Smooth muscle cell (in vitro differentiated cells): Measurements from ENCODE around the gene PLAAT5. TPM values are rescaled to one million over a fixed set of nuclear protein-coding genes. Genes with fewer than 3 reads are reported as not detected.

Experiments
- DNase-seq: peaks from one replicate; lab custom pipeline; 2025; ENCODE audit not compliant: unreplicated experiment; lab: John Stamatoyannopoulos, UW
- H2AFZ ChIP-seq: fragments of 200-600 bp; sonication (generic); 2 replicates; pipeline ENCODE4 v1.6.0; 2016; ENCODE audit warnings: antibody characterized with exemption, low read depth, mild to moderate bottlenecking
- H3F3A ChIP-seq: fragments of 200-600 bp; sonication (generic); 2 replicates; pipeline ENCODE4 v1.6.0; 2017; ENCODE audit warnings: antibody characterized with exemption, low read depth
- H3K27ac ChIP-seq: fragments of 200-600 bp; sonication (generic); 2 replicates; pipeline ENCODE4 v1.5.1; 2016; ENCODE audit warnings: low read depth, mild to moderate bottlenecking
- H3K27me3 ChIP-seq: fragments of 200-600 bp; sonication (generic); 2 replicates; pipeline ENCODE4 v1.6.1; 2016; ENCODE audit warnings: low read depth, mild to moderate bottlenecking
- H3K36me3 ChIP-seq: fragments of 200-600 bp; sonication (generic); 2 replicates; pipeline ENCODE4 v1.5.1; 2016; ENCODE audit warnings: low read depth
- H3K4me1 ChIP-seq: fragments of 200-600 bp; sonication (generic); 2 replicates; pipeline ENCODE4 v1.5.1; 2016; ENCODE audit warnings: low read depth
- H3K4me2 ChIP-seq: fragments of 200-600 bp; sonication (generic); 2 replicates; pipeline ENCODE4 v1.6.0; 2016; ENCODE audit warnings: mild to moderate bottlenecking
- H3K4me3 ChIP-seq: fragments of 200-600 bp; sonication (generic); 2 replicates; pipeline ENCODE4 v1.5.1; 2016; ENCODE audit warnings: mild to moderate bottlenecking
- H3K79me2 ChIP-seq: fragments of 200-600 bp; sonication (generic); 2 replicates; pipeline ENCODE4 v1.6.0; 2016; ENCODE audit warnings: low read depth, mild to moderate bottlenecking
- H3K9ac ChIP-seq: fragments of 200-600 bp; sonication (generic); 2 replicates; pipeline ENCODE4 v1.6.0; 2016; ENCODE audit warnings: low read depth
- H3K9me3 ChIP-seq: fragments of 200-600 bp; sonication (generic); replicated peaks from 2 replicates; pipeline ENCODE4 v1.5.1; 2016; ENCODE audit warnings: low read depth
- H4K20me1 ChIP-seq: fragments of 200-600 bp; sonication (generic); 2 replicates; pipeline ENCODE4 v1.6.0; 2016; ENCODE audit warnings: low read depth
- WGBS: methylation state at CpG from one replicate; pipeline ENCODE4 v1.1.7; 2016; ENCODE audit warnings: low lambda C conversion rate; 5-methylcytosine and 5-hydroxymethylcytosine counted together
- polyA plus RNA-seq: library from polyadenylated mRNA; unstranded; fragments of >200 nt; fragmentation: Nextera tagmentation; extraction: Ambion mirVana; gene quantifications from 2 replicates; pipeline ENCODE4 v1.2.1, GENCODE V29; 2016
- total RNA-seq: library from RNA; depleted of rRNA; stranded (reverse); fragments of >200 nt; gene quantifications from 2 replicates; pipeline ENCODE4 v1.2.3, GENCODE V29; 2014
- TF ChIP-seq, protein P1 (sequence below): fragments of 200-600 bp; sonication (generic); IDR thresholded peaks from 2 replicates; pipeline ENCODE4 v1.5.1; 2017; ENCODE audit warnings: borderline replicate concordance, mild to moderate bottlenecking, antibody characterized with exemption; ENCODE audit not compliant: insufficient read depth, poor library complexity, severe bottlenecking

Gene PLAAT5
- total RNA-seq (0.04 TPM in 1 of 2 replicates, not detected in the other), polyA plus RNA-seq (0.06 TPM in 1 of 2 replicates, not detected in the other)

DNA sequence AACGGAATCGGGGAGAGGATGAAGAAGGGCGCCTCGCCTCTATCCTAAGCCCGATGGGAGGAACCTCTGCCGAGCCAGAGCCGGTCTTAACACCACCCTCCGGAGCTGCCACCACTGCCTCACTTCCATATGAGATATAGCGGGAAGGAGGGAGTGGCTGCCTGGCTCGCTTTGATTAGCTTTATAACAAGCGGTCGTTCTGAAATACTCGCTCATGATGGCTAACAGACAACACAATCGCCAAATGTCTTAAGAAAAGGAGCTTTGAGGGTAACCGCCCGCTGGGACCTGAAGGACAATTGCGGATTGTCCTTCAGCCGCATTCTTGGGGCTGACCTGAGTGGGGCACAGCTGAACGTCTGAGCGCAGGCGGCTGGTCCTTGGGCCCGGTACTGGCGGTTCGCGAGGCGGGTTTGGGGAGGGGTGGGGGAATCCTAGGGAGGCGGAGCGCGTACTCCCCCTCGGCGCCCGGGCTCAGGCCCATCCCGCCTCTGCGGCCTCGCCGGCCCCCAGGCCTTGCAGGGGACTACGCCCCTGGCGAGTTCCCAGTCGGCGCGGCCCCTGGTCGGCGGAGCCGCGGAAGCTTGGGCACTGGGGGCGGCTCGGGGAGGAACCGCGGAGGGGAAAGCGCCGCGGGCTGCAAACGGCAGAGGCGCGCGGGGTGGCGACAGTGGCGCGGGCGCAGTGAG, at the start of gene PLAAT5:
Gene PLAAT5 (minus strand): TSS at position 617 of the 689 bp plus-strand sequence. CDS start 133 bp downstream, at position 484.
- peak within 1 kb of the TSS; percentile 57 for H3K4me3 ChIP-seq
- peak within 1 kb of the TSS; percentile 90 for H2AFZ ChIP-seq
- no peaks in the 10 kb centered on the region for H3K79me2 ChIP-seq
- H3K4me1 ChIP-seq: peaks cover 20% of the 10 kb centered on the region
- TF ChIP-seq, protein P1, sequence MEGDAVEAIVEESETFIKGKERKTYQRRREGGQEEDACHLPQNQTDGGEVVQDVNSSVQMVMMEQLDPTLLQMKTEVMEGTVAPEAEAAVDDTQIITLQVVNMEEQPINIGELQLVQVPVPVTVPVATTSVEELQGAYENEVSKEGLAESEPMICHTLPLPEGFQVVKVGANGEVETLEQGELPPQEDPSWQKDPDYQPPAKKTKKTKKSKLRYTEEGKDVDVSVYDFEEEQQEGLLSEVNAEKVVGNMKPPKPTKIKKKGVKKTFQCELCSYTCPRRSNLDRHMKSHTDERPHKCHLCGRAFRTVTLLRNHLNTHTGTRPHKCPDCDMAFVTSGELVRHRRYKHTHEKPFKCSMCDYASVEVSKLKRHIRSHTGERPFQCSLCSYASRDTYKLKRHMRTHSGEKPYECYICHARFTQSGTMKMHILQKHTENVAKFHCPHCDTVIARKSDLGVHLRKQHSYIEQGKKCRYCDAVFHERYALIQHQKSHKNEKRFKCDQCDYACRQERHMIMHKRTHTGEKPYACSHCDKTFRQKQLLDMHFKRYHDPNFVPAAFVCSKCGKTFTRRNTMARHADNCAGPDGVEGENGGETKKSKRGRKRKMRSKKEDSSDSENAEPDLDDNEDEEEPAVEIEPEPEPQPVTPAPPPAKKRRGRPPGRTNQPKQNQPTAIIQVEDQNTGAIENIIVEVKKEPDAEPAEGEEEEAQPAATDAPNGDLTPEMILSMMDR: no peak
- H3K36me3 ChIP-seq: no peaks in the 10 kb centered on the region
- no peak within 1 kb of the TSS for H3K27ac ChIP-seq
- no peak within 1 kb of the TSS for H3K9ac ChIP-seq
- H3F3A ChIP-seq: no peaks in the 10 kb centered on the region
- peak within 1 kb of the TSS; percentile 92 for H3K4me2 ChIP-seq
- 4% methylated on average over 38 of the region's 60 CpGs for WGBS
- no peak for DNase-seq
- no peaks in the 10 kb centered on the region for H4K20me1 ChIP-seq
- peaks cover 6% of the 10 kb centered on the region for H3K27me3 ChIP-seq
- no peaks in the 10 kb centered on the region for H3K9me3 ChIP-seq

GRCh38 chr11:63537293-63538101, 46.5 kb upstream of the PLAAT5 start:
- Histone ChIP-seq H3K27me3 (no peaks in the 10 kb centered on the region), H4K20me1 (no peaks in the 10 kb centered on the region), H3F3A (no peaks in the 10 kb centered on the region), H3K4me1 (peaks cover 4% of the 10 kb centered on the region), H2AFZ (no peak overlapping the region), H3K27ac (no peak overlapping the region), H3K79me2 (no peaks in the 10 kb centered on the region), H3K9ac (no peak overlapping the region), H3K36me3 (no peaks in the 10 kb centered on the region), H3K4me3 (no peak overlapping the region), H3K9me3 (no peaks in the 10 kb centered on the region), H3K4me2 (no peak overlapping the region)
- TF ChIP-seq, protein P1: no peak
- no peak for DNase-seq
- 87% methylated on average over 8 of the region's 8 CpGs for WGBS

GRCh38 chr11:63536669-63537292, 45.8 kb upstream of the PLAAT5 start, which contains the start of gene PLAAT4:
PLAAT4 (plus strand) TSS chr11:63536808; CDS start chr11:63536869, 61 bp downstream.
- Histone ChIP-seq H2AFZ (peak within 1 kb of the TSS; percentile 49), H3F3A (no peaks in the 10 kb centered on the region), H3K9ac (no peak within 1 kb of the TSS), H3K4me2 (peak within 1 kb of the TSS; percentile 38), H3K36me3 (no peaks in the 10 kb centered on the region), H3K4me1 (peaks cover 8% of the 10 kb centered on the region), H3K9me3 (no peaks in the 10 kb centered on the region), H3K4me3 (no peak within 1 kb of the TSS), H3K27me3 (no peaks in the 10 kb centered on the region), H4K20me1 (no peaks in the 10 kb centered on the region), H3K27ac (no peak within 1 kb of the TSS), H3K79me2 (no peaks in the 10 kb centered on the region)
- TF ChIP-seq, protein P1: no peak
- 79% methylated on average over 10 of the region's 10 CpGs for WGBS
- DNase-seq: no peak
